SK-N-MC (cell line): ENCODE measurements around the gene SLC30A4.

Experiments used
- EZH2 ChIP-seq: fragments of 200-600 bp; sonication (generic); IDR thresholded peaks from one replicate; pipeline ENCODE4 v1.6.1; 2017; ENCODE audit warnings: antibody characterized with exemption
- POLR2AphosphoS5 ChIP-seq: IDR thresholded peaks from 2 replicates; pipeline ENCODE4 v1.6.1; 2012; ENCODE audit warnings: mild to moderate bottlenecking, low read depth, low read length, borderline replicate concordance

GRCh38 chr15:45468294-45468693 is 54.3 kb downstream of the SLC30A4 start:
- no peak for TF ChIP-seq POLR2AphosphoS5
- TF ChIP-seq EZH2 = no peak
